MCF 10A (cell line): ENCODE results near the gene RAD51B. TPM values are rescaled to one million over a fixed set of nuclear protein-coding genes. Genes with fewer than 3 reads are reported as not detected.

ENCODE experiments used
- BruUV-seq: library from RNA; stranded (reverse); fragments of 400-500 nt; replicated peaks from 2 replicates; lab custom pipeline; 2021; lab: Mats Ljungman, UMichigan
- CTCF ChIA-PET: fragments of 300-600 bp; sonication (Branson Sonifier 250); formaldehyde crosslinking; extraction: SDS; loops from one replicate; lab custom pipeline; 2021; ENCODE audit warnings: antibody characterized with exemption, inconsistent platforms; lab: Yijun Ruan, JAX
- POLR2A ChIA-PET: fragments of 300-600, 350-650 bp; sonication (Branson Sonifier 250); formaldehyde crosslinking; extraction: SDS; loops from one replicate; lab custom pipeline; 2020; ENCODE audit warnings: antibody characterized with exemption, inconsistent platforms; lab: Yijun Ruan, JAX
- DNase-seq: peaks from one replicate; pipeline ENCODE4 v3.0.0-alpha.2; 2018; ENCODE audit not compliant: unreplicated experiment
- H3K27ac Mint-ChIP-seq: one replicate; pipeline ENCODE4 v1.8.0; 2022; ENCODE audit warnings: mild to moderate bottlenecking, low read depth, mixed read lengths; ENCODE audit not compliant: unreplicated experiment
- H3K27me3 Mint-ChIP-seq: one replicate; pipeline ENCODE4 v1.8.0; 2022; ENCODE audit warnings: mixed read lengths; ENCODE audit not compliant: insufficient read depth, unreplicated experiment
- H3K36me3 Mint-ChIP-seq: one replicate; pipeline ENCODE4 v1.8.0; 2022; ENCODE audit warnings: mild to moderate bottlenecking, moderate library complexity, mixed read lengths; ENCODE audit not compliant: insufficient read depth, unreplicated experiment
- H3K4me1 Mint-ChIP-seq: one replicate; pipeline ENCODE4 v1.8.0; 2022; ENCODE audit warnings: mixed read lengths; ENCODE audit not compliant: insufficient read depth, unreplicated experiment
- H3K4me3 Mint-ChIP-seq: one replicate; pipeline ENCODE4 v1.8.0; 2022; ENCODE audit warnings: mild to moderate bottlenecking, moderate library complexity, mixed read lengths; ENCODE audit not compliant: unreplicated experiment
- H3K9me3 Mint-ChIP-seq: one replicate; pipeline ENCODE4 v1.8.0; 2022; ENCODE audit warnings: mixed read lengths; ENCODE audit not compliant: unreplicated experiment
- CTCF ChIP-seq: fragments of 200-600 bp; IDR thresholded peaks from one replicate; pipeline ENCODE4 v1.8.0; 2022; ENCODE audit warnings: antibody characterized with exemption, mild to moderate bottlenecking; ENCODE audit not compliant: unreplicated experiment
- intact Hi-C: fragments of 100-400 bp; cut with micrococcal nuclease; formaldehyde crosslinking; loops from 2 replicates; pipeline ENCODE4 v1.14.1; 2022
- total RNA-seq: library from RNA; stranded (reverse); gene quantifications from 2 replicates; pipeline ENCODE4 v1.2.3, GENCODE V29; 2022

The RAD51B gene
- total RNA-seq, 1 experiment from 2014 or later, result 14.6 TPM

- intact Hi-C loops, result no loop called here
- Mint-ChIP-seq H3K4me1 (no peaks in the 10 kb centered on the region), H3K27me3 (no peaks in the 10 kb centered on the region), H3K27ac (no peak overlapping the region), H3K36me3 (no peaks in the 10 kb centered on the region), H3K4me3 (no peak overlapping the region), H3K9me3 (no peaks in the 10 kb centered on the region)
- no peak for TF ChIP-seq CTCF
- no peak for DNase-seq
- POLR2A ChIA-PET, result interaction anchor here (1.0 kb wide), 1 partner anchor 174 kb away, joined by 3 read pairs; no protein-coding TSS in a partner anchor
- no TSS peak for BruUV-seq
- CTCF ChIA-PET, result no interaction called here
Observed at GRCh38 chr14:68768316-68768715, 948.7 kb downstream of the RAD51B start.

- CTCF ChIA-PET, result no interaction called here
- POLR2A ChIA-PET, result no interaction called here
Observed at GRCh38 chr14:68770051-68770450, 950.5 kb downstream of the RAD51B start.

GRCh38 chr14:68770553-68771286, 951.1 kb downstream of the RAD51B start:
- Mint-ChIP-seq H3K27ac (no peak overlapping the region), H3K4me3 (no peak overlapping the region), H3K27me3 (no peaks in the 10 kb centered on the region), H3K36me3 (no peaks in the 10 kb centered on the region), H3K9me3 (peaks cover 4% of the 10 kb centered on the region), H3K4me1 (peaks cover 8% of the 10 kb centered on the region)
- ChIA-PET CTCF (no interaction called here), POLR2A (interaction anchor here (2.0 kb wide), 1 partner anchor 11 kb away, joined by 5 read pairs; no protein-coding TSS in a partner anchor)
- DNase-seq, result no peak
- intact Hi-C loops, result no loop called here
- BruUV-seq, result no TSS peak
- TF ChIP-seq CTCF, result no peak

More at GRCh38 chr14:68770051-68770450, 950.5 kb downstream of the RAD51B start:
- H3K4me1 Mint-ChIP-seq, result peaks cover 8% of the 10 kb centered on the region
- DNase-seq, result no peak
- no peaks in the 10 kb centered on the region for H3K27me3 Mint-ChIP-seq
- no peaks in the 10 kb centered on the region for H3K9me3 Mint-ChIP-seq
- no TSS peak for BruUV-seq
- no peaks in the 10 kb centered on the region for H3K36me3 Mint-ChIP-seq
- intact Hi-C loops, result no loop called here
- no peak for TF ChIP-seq CTCF
- H3K27ac Mint-ChIP-seq, result no peak overlapping the region
- H3K4me3 Mint-ChIP-seq, result no peak overlapping the region

GRCh38 chr14:68771631-68772030, 952.1 kb downstream of the RAD51B start:
- no peak for TF ChIP-seq CTCF
- ChIA-PET POLR2A (interaction anchor here (2.0 kb wide), 1 partner anchor 10 kb away, joined by 5 read pairs; no protein-coding TSS in a partner anchor), CTCF (interaction anchor here (0.6 kb wide), 1 partner anchor 36 kb away, joined by 4 read pairs; no protein-coding TSS in a partner anchor)
- H3K27ac Mint-ChIP-seq, result no peak overlapping the region
- no TSS peak for BruUV-seq
- H3K9me3 Mint-ChIP-seq, result peaks cover 7% of the 10 kb centered on the region
- no peaks in the 10 kb centered on the region for H3K27me3 Mint-ChIP-seq
- H3K36me3 Mint-ChIP-seq, result no peaks in the 10 kb centered on the region
- peaks cover 8% of the 10 kb centered on the region for H3K4me1 Mint-ChIP-seq
- intact Hi-C loops, result no loop called here
- DNase-seq, result no peak
- H3K4me3 Mint-ChIP-seq, result no peak overlapping the region
